Activated CD4-positive, CD25-positive, alpha-beta regulatory T cell treated with anti-CD3 and anti-CD28 coated beads, Interleukin-2, amount 50 U/mL, for 72 hours (primary cell): Measurements from ENCODE around the gene EFEMP1.

Experiments used
- DNase-seq: peaks from one replicate; pipeline ENCODE4 v3.0.0; 2021

The EFEMP1 gene

GRCh38 chr2:55894720-55895119, 28.9 kb downstream of the EFEMP1 start:
- no peak for DNase-seq

GRCh38 chr2:55891671-55892094, 31.9 kb downstream of the EFEMP1 start:
- no peak for DNase-seq

- no peak for DNase-seq
These were observed 34.6 kb downstream of the EFEMP1 start for GRCh38 chr2:55888936-55889335.

DNA sequence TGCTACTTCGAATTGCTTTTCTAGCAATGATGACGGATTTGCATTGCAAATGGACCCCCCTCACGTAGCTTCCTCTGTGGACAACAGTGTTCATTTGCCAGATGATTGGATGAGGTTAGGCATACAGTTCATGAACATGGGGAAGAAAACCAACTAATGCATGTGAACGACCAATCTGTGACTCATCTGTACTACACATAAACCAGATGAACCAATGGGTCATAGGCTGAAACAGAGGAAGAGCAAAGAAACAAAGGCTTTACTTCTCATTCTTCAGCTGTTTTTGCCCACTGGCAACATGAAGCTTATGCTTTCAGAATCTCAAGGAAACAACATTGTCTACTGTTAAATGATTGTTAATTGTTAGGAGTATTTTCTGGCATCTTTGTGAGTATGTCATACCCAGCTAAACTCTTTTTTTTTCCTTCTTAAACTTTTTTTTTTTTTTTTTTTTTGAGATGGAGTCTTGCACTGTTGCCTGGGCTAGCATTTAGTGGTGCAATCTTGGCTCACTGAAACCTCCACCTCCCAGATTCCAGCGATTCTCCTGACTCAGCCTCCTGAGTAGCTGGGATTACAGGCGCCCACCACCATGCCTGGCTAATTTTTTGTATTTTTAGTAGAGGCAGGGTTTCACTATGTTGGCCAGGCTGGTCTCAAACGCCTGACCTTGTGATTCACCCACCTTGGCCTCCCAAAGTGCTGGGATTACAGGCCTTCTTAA, 35.5 kb downstream of the EFEMP1 start:
- DNase-seq, result no peak

GRCh38 chr2:55887351-55887750, 36.2 kb downstream of the EFEMP1 start:
- DNase-seq, result no peak

DNA sequence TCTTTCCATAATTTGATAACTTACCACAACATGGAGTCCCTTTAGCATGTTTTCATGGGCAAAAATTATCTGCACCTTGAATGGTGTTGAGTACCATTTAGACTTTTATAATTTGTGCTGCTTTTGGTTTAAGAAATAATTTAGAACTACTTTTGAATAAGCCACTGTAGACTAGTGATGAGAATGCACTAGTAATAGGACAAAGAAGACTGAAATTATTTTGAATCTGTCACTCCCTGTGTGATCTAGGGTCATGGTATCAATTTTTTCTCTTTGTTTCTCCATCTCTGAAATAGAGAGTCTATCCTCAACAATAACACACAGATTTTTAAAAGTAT, 37.7 kb downstream of the EFEMP1 start:
- no peak for DNase-seq

- DNase-seq, result no peak
These were observed 38.2 kb downstream of the EFEMP1 start for GRCh38 chr2:55885127-55885943.

DNA sequence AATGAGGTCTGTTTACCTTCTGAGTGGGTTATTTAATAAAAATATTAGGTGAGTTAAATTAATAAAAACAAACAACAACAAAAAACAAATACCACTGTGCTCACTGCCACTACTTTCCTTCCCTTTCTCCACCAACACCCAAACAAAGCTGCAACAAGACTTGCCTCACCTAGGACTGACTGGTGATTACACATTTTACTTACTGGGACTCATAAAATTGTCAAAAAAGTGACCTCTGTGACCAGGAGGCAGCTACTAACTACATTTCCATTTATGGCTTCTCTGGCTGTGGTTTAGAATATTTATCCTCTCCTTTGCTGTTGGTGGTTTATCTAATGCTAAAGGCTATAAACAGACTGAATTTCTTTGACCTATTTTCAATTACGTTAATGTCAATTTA, 39.8 kb downstream of the EFEMP1 start:
- no peak for DNase-seq

DNA sequence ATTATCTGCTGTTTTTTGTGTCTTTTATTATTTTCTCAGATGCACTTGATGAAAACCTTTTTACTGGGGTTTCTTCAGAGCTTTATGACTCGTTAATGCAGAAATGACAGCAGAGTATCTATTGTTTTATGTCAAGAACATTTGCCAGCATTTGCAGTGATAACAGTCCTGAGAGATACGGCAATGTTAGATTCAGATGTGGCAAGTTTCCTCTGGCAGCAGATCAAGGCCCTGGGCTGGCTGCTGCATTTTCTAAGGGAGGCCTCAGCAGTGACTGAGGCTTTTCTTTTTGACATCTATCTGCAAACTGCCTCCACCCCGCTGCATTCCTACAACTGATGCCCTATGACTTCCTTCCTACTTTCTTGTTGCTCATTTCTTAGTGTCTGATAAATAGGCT, 40.2 kb downstream of the EFEMP1 start:
- DNase-seq, result no peak

DNA sequence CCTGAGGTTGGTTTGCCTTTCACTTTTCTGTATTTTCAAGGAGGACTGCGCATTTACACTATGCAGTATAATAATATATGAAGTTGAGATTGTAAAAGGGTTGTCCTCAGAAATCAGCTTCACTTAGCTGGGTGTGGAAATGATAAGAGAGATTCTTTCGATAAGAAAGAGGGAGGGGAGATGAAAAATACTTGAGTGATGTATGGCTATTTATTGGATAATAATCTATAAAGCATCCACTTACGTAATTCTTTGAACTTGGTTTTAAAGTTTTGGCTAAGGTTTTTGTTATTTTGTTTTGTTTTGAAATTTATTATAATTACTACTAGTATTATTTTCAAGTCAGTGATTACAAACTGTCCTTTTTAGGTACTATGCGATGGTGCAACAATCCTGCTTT, 40.6 kb downstream of the EFEMP1 start:
- no peak for DNase-seq

DNA sequence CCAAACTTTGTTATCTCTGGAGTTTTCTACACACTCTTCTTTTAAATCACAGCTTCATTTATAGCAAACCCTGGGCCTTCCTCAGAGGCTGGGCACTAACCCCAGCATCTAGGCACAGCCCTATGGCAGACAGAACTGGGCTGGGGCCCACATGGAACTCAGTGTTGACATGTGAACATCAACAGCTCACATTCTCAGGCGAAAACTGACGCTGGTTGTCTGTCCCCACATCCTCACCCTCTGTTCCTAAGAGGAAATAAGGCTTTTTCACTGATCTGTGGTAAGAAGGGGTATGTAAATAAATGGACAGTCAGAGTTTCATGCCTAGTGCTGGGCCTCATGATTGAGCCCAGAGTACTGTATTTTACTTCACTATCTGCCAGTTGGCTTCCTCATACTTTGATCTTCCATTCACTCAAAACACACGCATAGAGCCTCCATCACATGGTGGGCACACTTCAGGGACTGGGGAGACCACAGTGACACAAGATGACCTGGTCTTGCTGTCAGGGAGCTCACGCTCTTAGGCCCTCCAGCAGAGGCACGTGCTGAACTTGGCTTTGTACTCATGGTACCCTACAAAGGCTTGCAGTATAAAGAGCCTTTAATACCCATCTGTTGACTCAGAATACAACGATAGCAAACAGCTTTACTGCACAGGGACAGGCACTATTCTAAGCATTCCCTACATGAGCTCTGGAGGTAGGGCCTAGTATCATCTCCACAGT, 43.0 kb downstream of the EFEMP1 start:
- no peak for DNase-seq

- DNase-seq, result no peak
These were observed 43.6 kb downstream of the EFEMP1 start for GRCh38 chr2:55879976-55880375.

DNA sequence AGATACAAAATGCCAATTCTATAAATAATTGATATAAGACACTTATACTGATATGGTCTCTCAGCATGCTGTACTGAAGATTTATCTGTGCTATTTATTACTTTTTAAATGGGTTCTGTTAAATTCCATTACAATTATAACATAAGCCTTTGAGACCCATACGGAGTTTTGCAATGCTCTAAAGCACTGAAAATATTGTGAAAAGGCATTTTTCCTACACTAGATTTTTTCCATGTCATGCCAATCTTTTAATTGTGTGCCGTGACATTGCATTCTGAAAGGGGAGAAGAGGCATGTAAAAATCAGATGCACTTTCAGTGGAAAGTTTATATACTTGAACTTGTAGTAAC, 46.5 kb downstream of the EFEMP1 start:
- no peak for DNase-seq

DNA sequence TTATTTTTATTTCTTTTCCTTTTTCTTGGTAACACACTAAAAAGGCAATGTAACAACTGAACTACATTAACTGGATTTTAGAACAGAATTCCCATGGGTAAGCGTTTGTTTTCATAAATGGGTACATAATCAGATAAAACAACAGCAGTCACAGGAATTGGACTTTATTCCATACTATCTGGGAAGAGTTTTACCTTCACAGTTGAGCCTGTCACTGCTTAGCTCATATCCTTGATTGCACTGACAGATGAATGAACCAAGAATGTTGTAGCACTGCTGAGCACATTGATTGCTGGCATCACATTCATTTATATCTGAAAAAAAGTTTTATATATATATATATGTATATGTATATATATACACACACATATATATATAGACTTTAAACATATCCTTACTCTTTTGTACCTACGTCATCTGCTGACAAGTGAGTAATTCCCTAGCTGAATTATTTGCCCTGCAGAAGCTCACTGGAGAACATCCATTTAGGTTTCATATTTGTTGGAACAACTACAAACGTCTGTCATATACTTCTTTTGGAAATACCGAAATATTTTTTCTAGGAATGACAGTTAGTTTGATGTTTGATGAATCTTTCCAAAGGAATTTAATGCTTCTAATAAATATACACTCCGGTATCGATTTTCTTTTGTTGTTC, 47.0 kb downstream of the EFEMP1 start:
- no peak for DNase-seq

DNA sequence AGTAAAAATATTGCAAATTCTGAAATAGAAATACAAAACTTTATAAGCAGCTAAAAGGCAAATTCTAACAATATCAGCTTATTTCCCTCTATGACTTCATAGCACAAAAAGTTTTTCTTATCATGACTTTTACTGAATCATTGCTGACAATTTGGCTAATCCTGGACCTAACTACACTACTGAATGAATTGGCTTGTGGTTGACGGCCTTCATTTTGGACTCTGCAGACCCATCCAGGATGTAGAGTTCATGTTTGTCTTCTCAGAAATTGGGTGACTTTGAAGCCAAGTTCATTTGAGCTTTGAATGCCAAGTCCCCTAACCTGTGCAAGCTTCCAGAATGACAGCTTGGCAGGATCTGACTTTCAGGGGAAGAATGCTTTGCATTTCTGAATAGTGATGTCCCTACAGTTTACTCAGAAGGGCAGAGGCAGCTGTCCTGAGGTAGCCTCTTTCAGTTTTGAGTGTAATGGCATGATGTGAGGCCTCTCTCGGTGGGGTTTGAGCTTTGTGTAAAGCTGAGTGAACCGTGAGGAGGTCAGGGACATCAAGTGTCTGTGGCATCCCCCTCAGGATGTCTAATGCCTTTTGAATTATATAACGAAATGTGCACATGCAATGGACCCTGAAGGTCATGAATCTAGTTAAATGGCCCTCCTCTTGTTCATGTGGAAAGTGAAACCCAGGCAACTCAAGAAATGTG, 48.0 kb downstream of the EFEMP1 start:
- DNase-seq, result no peak

GRCh38 chr2:55874338-55874737, 49.2 kb downstream of the EFEMP1 start:
- DNase-seq, result no peak

DNA sequence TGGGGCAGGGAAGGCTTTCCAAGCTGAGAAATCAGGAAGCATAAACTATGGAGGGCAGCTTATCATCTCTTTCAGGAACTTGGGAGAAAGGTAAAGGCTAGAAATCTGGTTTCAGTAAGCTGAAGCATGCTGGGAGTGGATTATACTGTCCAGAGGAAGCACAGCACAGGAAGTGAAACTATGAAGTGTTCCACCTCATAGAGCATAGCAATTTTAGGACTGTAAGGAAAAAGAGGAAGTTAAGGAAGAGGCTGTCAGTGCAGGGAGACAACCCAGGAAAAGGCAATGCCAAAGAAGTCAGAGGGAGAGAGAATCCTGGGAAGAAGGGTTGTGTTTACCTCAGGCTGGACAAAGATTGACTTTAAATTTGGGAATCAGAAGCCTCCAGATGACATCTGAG, 51.9 kb downstream of the EFEMP1 start:
- no peak for DNase-seq

GRCh38 chr2:55869637-55870325, 53.8 kb downstream of the EFEMP1 start:
- no peak for DNase-seq

- no peak for DNase-seq
These were observed 58.3 kb downstream of the EFEMP1 start for GRCh38 chr2:55865096-55865835.

DNA sequence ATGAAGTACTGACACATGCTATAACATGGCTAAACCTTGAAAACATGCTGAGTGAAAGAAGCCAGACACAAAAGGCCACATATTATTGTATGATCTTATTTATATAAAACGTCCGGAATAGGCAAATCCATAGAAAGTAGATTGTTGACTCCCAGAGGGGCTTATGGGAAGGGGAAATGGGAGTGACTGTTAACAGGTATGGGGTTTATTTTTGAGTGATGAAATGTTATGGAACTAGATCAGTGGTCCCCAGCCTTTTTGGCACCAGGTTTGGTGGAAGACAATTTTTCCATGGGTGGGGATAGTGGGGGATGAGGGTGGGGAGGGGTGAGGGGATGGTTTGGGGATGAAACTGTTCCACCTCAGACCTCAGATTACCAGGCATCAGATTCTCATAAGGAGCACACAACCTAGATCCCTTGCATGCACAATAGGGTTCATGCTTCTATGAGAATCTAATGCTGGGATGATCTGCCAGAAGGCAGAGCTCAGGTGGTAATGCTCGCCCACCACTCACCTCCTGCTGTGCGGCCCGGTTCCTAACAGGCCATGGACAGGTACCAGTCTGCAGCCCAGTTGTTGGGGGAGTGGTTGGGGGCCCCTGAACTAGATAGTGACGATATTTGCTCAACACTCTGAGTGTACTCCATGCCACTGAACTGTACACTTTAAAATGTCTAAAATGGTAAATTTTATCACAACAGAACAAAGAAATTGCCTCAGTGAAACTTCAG, 59.1 kb downstream of the EFEMP1 start:
- no peak for DNase-seq
